GM21576 (cell line): Measurements from ENCODE around the gene HIVEP2.

Experiments
- ATAC-seq: cut with Tn5 transposase; IDR thresholded peaks from one replicate; pipeline ENCODE4 v1.9.1; 2021; ENCODE audit warnings: mild to moderate bottlenecking, moderate library complexity; ENCODE audit not compliant: unreplicated experiment

Gene HIVEP2

GRCh38 chr6:142712231-142712630, 232.7 kb downstream of the HIVEP2 start:
- ATAC-seq, result no peak

DNA sequence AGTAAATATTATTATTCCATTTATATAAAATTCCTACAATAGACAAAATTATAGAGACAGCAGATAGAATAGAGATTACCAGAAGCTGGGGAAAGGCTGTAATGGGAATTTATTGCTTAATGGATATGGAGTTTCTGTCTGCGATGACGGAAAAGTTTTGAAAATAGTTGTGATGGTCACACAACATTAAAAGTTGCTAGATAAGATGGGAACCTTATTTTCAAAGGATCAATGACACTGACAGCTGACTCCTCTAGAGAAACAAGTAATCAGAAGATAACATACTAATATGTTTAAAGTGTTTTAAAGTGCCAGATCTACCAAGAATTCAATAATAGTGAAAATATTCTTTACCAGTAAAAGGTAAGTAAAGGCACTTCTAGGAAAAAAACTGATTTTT, 236.3 kb downstream of the HIVEP2 start:
- no peak for ATAC-seq

DNA sequence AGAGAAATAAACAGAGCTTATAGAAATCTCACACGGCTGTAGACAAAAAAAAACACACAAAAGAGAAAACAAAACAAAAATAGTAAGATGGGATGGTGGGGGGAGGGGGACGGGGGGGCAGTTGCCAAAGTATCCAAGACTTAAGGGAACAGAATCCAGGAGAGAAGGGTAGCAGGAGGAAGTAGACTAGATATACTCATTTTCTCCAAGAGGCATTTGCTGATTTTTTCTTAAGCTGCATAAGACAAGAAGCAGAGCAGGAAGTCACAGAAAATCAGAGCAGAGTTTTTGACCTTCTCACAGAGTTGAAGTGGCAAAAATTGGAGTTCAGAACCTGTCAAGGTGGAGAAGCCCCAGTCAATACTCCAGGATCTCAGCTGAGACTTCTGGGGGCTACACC, 237.7 kb downstream of the HIVEP2 start:
- ATAC-seq, result no peak

- ATAC-seq, result no peak
These were observed 238.8 kb downstream of the HIVEP2 start for GRCh38 chr6:142706210-142706609.

DNA sequence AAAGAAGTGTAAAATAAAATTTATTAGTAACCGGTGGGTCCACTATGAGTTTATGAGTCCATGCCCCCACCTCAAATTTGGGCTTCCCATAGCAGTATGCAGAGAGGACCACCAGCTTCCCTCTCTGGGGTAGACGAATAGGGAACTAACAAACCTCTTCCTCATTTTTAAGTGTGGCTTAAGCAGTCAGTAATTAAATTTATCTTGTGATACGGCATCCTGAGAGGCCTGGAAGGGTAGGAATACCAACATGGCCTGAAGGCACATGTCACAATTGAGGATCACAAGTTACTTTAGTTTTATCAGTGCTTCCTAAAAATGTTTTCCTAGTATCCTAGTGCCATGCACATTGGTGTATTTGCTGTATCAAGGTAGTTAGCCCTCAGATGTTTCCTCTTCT, 239.9 kb downstream of the HIVEP2 start:
- no peak for ATAC-seq

DNA sequence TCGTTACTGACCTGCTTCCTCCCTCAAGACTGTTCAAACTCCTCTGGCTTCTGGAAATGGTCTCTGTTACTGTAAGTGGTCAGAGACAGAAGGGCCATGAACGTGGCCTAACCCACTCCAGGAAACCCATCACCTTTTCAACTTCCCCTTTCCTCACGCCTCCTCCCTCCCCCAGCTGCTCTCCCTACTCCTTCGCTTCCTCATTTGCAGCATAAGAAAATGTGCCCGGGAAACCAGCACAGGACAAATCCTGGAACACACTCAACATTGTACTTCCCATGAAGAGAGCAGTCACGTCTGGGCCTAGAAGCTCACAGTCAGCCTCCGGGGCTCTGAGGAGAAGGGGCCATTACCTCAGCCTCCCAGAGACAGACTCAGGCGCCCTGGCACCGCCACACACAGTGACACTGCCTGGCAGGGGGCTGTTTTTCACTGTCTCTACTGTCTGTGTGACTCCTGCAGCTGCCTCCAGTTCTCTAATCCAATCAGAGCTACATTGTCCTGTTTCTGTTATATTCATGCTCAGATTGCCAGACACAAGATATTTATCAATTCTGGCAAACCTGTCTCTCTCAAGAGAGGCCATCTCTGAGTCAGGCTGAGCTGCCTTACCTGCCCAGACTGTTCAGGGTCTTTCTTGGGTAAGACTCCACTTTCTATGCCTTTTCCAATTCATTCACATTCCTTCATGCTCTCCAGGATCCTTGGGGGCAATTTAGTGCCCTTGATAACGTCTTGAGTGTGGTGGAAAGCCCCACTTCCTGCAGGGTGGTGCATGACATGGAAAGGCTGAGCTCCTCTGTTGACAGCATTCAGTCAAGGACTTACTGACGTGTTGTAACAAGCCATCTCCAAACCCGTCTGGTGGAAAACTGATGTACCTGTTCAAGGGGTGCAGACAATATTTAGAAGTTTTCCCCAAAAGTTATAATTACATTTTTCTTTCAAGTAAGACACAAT, 242.2 kb downstream of the HIVEP2 start:
- no peak for ATAC-seq
